ENCODE results near the gene FUBP3.
"Not testable (repeated sequence)": the region's sequence is repeated elsewhere in the genome, so short reads cannot be mapped to it uniquely, and the experiment has no call there.

FUBP3 gene

DNA sequence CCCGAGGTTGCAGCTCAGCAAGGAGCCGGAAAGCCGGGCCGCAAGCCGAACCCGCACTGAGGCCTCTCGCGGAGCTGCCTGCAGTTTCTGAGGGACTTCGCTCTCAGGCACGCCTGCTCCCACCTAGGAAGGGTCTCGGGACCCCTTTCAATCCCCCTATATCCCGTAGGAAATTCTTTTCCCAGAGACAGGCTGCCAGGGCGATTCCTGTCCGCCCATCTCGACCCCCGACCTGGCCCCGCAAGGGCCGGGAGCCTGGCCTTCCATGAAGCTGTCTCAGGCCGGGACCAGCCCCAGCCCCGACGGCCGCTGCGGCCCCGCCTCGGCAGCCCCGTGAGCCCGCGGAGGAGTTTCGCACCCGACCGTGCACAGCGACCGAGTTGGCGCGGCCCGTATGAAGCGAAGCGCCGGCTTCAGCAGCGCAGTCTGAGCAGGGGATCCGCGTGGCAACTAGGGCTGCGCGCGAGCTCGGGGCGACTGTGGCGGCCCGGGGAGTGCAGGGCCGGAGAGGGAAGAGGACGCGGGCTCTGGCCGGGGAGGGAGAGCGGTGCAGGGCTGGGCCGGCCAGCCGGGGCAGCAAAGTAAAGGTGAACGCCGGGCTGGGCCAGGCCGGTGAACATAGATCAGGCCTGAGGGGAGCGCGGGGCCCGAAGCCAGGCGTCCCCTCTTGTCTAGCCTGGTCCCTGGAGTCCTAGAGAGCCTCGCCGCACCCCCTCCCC, 84.0 kb downstream of the FUBP3 start:
- no peak for DNase-seq

DNA sequence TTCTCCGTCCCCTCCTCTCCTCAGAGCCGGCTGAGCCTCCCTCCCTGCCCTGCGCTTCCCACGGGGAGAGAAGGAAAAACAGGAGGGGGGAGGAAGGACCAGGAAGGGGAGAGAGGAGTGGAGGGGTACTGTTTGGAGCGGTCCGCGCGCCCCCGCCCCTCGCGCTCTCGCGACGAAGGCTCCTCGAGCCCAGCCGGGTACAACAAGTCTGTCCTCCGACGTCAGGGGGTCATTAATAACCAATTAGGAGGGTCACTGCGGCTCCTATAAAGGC, 84.5 kb downstream of the FUBP3 start:
- DNase-seq: no peak

DNA sequence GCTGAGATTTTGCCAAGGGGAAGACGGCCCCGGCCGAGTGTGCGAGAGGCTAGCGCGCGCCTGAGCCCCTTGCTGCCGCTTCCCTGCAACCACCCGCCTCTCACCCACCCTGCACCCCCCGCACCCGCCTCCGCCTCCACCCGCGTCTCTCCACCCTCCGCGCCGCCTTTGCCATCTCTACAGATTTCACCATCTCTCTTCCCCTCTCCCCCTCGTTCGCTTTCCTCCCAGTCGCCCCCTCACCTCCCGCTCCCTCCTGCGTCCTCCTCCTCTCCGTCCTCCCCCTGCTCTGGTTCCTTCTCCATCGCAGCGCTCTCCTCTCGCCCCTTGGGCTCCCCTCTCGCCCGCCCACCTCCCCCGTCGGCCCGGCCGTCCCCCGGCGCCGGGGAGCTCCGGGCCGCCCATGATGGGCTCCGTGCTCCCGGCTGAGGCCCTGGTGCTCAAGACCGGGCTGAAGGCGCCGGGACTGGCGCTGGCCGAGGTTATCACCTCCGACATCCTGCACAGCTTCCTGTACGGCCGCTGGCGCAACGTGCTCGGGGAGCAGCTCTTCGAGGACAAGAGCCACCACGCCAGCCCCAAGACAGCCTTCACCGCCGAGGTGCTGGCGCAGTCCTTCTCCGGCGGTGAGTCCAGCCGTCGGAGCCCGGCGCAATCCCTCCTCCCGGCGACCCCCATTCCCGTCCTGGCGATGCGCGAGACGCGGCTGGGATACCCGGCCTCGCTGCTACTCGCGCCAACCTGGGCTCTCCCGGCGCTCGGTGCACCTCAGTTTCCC, 85.1 kb downstream of the FUBP3 start, which contains the start of gene PRDM12:
Gene PRDM12 (plus strand): TSS at position 344 of the 778 bp plus-strand sequence. CDS start 60 bp downstream, at position 404.
- no peak for DNase-seq

DNA sequence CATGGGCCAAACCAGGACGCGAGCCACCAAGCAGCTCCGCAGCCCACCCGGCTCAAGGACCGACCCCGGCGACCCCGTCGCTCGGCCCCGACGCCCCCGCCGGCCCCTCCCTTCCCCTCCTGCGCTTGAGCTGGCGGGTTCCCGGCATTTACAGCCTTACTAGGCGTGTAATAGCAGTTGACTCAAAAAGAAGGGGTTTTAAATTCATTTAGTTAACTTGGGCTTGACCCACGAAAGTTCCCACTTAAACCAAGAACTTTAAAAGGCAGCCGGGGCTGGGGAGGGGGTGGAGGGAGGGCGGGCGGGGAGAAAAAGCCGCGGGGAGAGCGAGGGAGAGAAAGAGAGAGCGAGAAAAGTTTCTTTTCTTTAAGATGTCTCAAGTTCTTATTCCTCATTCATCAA, 85.7 kb downstream of the FUBP3 start:
- no peak for DNase-seq

DNA sequence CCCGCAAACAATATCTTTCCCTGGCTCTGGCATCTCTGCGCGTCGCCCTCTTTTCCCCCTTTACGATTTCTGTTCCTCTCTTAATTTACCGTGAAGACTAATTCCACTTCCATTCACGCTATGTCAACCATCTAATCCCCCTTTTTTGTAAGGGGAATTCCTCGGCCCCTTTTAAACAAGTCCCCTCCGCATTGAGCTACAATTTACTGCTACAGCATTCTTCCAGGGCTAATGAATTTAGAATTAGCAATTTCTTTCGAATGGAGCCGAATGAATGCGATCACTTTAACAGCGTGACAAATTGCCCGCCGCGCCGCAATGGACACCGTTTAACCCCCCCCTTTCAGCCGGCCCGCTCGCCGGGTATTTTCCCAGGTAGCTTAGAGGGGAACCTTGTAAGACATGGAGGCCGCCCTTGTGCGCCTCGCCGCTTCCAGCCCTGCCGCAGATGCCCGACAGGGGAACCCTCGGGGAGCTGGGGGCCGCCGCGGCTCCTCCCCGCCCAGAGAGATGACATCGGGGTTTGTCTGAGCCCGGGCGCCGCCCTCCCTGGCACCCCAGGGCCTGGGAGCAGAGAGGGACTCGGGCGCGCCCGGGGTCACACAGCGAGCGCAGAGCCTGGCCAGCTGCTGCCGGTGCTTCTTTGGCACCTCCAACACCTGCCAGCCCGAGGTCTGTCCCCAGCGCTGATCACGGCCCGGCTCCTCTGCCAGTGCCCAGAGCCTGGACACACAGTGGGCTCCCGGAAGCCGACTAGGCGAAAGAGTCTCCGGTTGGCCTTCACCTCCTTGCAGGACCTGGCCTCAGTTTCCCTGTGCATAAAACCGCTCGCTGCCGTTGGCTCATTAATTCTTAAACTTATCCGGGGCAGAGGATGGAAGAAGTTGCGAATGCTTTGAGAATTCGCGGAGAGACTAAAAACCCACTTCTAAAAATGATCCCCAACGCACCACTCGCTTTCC, 86.3 kb downstream of the FUBP3 start:
- no peak for DNase-seq

DNA sequence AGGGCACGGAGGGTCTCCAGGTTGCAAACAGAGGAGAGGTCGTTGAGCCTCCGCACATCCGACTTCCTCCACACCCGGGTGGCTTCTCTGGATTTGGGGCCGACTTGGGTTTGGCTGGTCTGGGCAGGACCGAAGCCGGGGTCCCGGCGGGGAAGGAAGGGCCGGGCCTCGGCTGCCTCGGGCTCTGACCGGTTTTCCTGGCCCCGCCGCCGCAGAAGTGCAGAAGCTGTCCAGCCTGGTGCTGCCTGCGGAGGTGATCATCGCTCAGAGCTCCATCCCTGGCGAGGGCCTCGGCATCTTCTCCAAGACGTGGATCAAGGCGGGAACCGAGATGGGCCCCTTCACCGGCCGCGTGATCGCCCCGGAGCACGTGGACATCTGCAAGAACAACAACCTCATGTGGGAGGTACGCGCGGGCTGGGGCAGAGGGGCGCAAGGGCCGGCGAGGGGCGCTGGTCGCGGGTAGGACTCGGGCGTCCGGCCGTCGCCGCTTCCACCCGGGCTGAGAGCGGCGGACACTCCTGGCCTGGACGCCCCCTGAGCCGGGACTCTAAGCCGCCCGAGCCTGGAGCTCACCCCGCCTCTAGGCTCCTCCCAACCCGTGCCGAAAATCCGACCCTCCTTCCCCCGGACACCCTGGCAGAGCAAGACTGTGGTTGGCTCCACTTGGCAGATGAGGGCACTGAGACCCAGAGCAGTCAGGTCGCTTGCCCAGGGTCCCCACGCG, 87.2 kb downstream of the FUBP3 start:
- DNase-seq: no peak

GRCh38 chr9:130667120-130667435, 87.7 kb downstream of the FUBP3 start:
- no peak for DNase-seq

- DNase-seq: no peak
These were observed 88.8 kb downstream of the FUBP3 start for GRCh38 chr9:130668196-130668595.

DNA sequence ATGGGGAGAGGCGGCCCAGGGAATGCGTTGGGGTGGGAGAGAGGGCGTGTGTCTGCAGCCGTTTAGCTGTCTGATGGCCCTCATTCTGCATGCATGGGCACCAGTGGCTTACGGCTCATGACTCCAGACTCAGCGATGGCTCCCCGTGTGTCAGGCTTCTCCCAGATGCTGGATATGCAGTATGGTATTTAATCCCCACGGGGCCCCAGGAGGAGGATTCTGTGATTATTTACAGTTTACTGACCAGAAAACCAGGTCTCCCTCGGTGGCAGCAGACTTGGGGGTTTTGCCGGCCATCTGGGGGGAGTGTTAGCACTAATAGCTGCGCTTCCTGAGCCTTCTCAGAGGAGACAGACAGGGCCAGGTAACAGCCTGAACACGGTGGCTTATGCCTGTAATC, 89.3 kb downstream of the FUBP3 start:
- no peak for DNase-seq

DNA sequence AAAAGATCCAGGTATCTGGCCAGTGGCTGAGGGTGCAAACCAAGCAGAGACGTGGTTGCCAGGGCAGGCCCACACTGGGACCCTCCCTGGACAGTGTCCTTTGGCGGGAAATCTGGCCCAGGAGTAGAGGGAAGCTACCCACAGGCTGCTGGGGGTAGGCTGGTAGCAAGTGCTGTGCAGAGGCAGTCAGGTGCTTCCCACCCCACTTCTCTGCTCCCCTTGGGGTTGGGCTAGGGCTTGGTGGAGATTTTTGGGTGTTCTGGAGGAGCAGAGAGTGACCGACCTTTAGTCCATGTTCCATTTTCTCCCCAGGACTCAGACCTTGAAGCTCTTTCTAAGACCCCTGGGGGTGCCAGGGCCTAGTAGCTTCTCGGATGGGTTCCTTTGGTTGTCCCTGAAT, 90.6 kb downstream of the FUBP3 start:
- DNase-seq: no peak

DNA sequence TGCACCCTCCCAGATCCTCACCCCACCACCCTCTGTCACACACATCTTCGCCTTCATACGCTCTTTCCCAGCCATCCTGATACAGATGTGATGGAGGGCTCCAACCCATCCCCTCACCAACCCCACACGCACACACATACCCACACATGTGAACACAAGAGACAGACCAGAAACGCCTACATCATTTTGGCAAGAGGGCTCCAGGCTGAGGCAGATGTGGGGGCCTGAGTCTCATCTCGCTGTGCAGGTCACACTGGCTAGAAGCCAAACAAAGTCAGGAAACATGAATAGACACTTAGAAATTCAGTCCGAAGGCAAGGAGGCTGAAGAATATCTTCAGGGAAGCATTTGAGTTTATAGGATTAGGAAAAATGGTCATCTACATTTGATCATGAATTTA, 91.3 kb downstream of the FUBP3 start:
- DNase-seq: no peak

GRCh38 chr9:130672466-130672865, 93.1 kb downstream of the FUBP3 start:
- DNase-seq: no peak

- DNase-seq: no peak
These were observed 93.7 kb downstream of the FUBP3 start for GRCh38 chr9:130672933-130673615.

DNA sequence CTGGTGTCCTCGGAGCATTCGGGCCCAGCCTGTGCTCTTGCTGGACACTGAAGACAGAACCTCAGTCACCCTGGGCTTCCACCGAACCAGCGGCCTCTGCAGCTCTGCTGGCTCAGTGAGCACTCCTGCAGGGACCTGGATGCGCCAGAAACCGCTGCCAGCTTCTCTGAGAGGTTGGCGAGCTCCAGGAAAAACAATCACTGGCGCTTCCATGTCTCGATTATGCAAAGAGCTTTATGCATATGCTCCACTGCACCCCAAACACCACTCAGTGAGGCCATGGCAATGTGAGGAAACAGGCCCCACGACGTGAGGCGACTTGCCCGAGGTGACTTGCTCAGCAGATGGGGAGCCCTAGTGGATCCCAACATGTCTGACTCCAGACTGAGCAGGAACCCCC, 96.0 kb downstream of the FUBP3 start:
- no peak for DNase-seq

DNA sequence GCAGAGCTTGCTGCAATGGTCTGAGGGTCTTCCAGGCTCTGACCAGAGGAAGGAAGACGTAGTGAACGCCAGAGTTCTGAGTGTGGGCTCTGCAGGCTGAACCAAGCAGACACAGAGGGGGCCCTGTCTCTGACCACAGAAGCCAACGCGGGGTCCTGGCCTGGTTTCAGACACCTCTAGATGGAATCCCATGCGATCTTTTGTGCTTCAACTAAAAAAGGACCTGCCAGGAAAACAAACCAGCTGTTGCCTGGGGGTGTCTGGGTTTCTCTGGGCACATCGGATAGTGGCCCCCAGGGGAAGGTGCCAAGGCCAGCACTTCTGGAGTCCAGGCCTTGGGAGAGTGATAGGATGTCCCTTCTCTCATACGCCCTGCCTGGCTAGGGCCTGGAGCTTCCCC, 97.9 kb downstream of the FUBP3 start:
- DNase-seq: no peak

GRCh38 chr9:130680836-130681768, 101.7 kb downstream of the FUBP3 start:
- peak; percentile 35 to 46 for DNase-seq

- no peak for DNase-seq
These were observed 102.5 kb downstream of the FUBP3 start for GRCh38 chr9:130681769-130682420.

- peak; percentile 48 to 50 for DNase-seq
These were observed 103.2 kb downstream of the FUBP3 start for GRCh38 chr9:130682421-130683121.

DNA sequence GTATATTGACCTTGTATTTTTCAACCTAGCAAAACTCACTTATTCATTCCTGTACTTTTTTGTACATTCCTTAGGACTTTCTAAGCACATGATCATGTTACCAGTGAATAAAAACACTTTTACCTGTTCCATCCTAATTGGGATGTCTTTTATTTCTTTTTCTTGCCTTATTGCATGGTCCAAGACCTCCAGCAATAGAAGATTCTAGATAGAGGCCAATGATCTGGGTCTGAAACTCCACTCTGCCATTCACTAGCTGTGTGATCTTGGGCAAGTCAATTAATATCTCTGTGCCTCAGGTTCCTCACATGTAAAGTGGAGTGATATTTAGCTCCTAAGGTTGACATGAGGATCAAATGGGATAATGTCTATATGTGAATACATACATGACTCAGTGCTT, 105.7 kb downstream of the FUBP3 start:
- DNase-seq: no peak

GRCh38 chr9:130685945-130686344, 106.6 kb downstream of the FUBP3 start:
- not testable (repeated sequence) for DNase-seq

Data from activated CD4-positive, alpha-beta T cell treated with anti-CD3 and anti-CD28 coated beads, Interleukin-2, amount 50 U/mL, for 4 hours (primary cell).